OCI-LY1 (cell line): ENCODE measurements around the gene WDR35.

Experiments
- EZH2 ChIP-seq: fragments of 200-600 bp; sonication (generic), shearing (Covaris generic); IDR thresholded peaks from 2 replicates; pipeline ENCODE4 v1.8.0; 2017; ENCODE audit warnings: borderline replicate concordance, mixed run types, mild to moderate bottlenecking, antibody characterized with exemption, low read length, moderate library complexity, mixed read lengths
- TF ChIP-seq, protein P1 (sequence below): fragments of 200-600 bp; sonication (generic), shearing (Covaris generic); IDR thresholded peaks from 2 replicates; pipeline ENCODE4 v1.5.1; 2017; ENCODE audit warnings: mild to moderate bottlenecking, antibody characterized with exemption, low read length, moderate library complexity, mixed read lengths

DNA sequence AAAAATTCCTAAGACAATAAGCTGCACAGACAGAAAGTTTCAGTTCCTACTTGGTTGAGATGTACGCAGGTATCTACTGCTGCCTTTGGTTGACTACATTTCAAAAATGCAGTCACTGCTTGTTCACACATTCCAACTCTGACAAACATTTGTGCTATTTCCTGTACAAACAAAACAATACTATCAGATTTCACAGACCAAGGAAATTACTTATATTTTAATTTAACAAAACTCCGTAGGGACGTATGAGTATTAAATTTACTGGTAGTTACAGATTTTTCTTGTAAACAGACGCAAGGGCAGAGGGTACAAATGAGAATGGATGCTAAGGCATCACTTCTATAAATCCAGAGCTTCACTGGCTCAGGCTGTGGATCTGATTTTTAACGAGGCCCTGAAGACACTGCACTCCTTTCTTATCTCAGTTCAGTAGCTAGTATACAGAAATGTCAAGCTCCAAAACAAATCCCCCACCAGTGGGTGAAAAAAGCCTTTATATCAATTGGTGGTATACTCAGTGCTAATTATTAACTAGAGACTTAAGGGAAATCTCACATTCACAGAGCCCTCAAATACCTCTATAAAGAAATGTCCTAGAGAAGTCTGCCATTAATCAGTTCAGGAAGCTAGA is 56.4 kb downstream of the WDR35 start:
- TF ChIP-seq, protein P1, sequence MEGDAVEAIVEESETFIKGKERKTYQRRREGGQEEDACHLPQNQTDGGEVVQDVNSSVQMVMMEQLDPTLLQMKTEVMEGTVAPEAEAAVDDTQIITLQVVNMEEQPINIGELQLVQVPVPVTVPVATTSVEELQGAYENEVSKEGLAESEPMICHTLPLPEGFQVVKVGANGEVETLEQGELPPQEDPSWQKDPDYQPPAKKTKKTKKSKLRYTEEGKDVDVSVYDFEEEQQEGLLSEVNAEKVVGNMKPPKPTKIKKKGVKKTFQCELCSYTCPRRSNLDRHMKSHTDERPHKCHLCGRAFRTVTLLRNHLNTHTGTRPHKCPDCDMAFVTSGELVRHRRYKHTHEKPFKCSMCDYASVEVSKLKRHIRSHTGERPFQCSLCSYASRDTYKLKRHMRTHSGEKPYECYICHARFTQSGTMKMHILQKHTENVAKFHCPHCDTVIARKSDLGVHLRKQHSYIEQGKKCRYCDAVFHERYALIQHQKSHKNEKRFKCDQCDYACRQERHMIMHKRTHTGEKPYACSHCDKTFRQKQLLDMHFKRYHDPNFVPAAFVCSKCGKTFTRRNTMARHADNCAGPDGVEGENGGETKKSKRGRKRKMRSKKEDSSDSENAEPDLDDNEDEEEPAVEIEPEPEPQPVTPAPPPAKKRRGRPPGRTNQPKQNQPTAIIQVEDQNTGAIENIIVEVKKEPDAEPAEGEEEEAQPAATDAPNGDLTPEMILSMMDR: no peak
- TF ChIP-seq EZH2: no peak
